HG03064 (cell line): ENCODE results near the gene PARP11.

Experiments
- ATAC-seq: cut with Tn5 transposase; IDR thresholded peaks from one replicate; pipeline ENCODE4 v1.9.1; 2021; ENCODE audit warnings: low read depth; ENCODE audit not compliant: unreplicated experiment

PARP11 gene

DNA sequence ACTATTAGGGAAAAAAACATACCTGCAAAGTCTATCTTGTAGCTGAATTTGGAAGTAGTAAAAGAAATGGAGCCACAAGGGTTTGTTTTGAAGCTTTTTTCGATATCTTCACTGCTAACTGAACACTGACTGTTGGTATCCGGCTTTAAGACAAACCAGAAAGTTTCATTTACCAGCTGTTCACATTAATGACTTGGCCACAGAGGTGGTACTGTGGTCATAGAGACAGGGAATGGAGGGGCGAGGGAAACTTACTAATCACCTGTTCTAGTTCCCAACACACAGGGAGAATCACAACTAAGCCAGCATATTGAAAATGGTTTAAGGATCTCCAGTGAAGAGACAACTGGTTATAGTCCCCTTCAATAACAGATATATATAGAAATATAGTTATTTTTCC, 44.3 kb downstream of the PARP11 start:
- no peak for ATAC-seq

- ATAC-seq = no peak
These were observed 45.7 kb downstream of the PARP11 start for GRCh38 chr12:3827301-3828000.

GRCh38 chr12:3821441-3821840, 51.8 kb downstream of the PARP11 start:
- no peak for ATAC-seq

DNA sequence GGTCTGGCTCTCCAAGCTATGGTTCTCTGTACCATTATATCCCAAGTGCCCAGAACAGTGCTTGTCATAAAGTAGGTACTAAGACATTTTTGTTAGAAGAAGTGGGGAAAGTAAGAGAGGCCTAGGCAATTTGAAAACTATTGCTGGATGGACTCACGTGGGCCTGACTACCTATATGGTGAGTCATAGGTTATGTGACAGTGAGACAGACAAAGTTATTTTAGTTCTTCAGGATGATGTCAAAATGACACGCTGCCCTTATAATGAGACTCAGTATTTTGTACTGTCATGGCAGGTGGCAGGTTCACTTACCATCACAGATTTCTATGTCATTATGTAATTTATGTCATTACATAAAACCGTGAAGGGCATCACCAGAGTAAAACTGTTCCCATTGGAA, 53.1 kb downstream of the PARP11 start:
- no peak for ATAC-seq

- no peak for ATAC-seq
These were observed 56.9 kb downstream of the PARP11 start for GRCh38 chr12:3816266-3816665.

- ATAC-seq = no peak
These were observed 58.0 kb downstream of the PARP11 start for GRCh38 chr12:3815094-3815766.

DNA sequence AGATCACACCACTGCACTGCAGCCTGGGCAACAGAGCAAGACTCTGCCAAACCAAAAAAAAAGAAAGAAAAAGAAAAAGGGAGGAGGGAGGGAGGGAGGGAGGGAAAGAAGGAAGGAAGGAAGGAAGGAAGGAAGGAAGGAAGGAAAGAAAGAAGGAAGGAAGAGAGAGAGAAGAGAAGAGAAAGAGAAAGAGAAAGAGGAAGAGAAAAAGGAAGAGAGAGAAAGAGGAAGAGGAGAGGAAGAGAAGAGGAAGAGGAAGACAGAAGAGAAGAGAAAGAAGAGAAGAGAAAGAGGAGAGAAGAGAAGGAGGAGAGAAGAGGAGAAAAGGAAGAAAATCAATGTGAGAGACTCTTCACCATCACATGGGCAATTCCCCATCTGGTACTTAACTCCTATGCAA, 62.7 kb downstream of the PARP11 start:
- no peak for ATAC-seq

- ATAC-seq = no peak
These were observed 63.2 kb downstream of the PARP11 start for GRCh38 chr12:3810016-3810370.

GRCh38 chr12:3809357-3810015, 63.7 kb downstream of the PARP11 start:
- ATAC-seq = no peak

DNA sequence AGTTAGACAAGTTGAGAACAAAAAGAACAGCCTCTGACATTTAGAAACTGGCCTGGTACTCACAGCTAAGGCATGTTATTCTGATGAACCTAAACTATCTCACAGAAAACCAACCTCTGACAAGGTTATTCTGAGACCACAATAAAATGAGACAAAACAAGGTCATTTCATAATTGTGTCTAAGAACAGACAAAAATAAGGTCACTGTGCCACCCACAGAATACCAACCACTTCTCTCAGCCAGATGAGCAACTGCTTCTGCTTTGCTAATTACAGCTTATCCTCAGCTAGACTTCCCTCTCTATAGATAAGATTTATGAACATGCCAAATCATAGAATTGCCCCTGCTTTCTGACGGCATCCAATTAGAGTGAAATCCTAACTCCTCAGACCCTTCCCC, 68.1 kb downstream of the PARP11 start:
- ATAC-seq = no peak

DNA sequence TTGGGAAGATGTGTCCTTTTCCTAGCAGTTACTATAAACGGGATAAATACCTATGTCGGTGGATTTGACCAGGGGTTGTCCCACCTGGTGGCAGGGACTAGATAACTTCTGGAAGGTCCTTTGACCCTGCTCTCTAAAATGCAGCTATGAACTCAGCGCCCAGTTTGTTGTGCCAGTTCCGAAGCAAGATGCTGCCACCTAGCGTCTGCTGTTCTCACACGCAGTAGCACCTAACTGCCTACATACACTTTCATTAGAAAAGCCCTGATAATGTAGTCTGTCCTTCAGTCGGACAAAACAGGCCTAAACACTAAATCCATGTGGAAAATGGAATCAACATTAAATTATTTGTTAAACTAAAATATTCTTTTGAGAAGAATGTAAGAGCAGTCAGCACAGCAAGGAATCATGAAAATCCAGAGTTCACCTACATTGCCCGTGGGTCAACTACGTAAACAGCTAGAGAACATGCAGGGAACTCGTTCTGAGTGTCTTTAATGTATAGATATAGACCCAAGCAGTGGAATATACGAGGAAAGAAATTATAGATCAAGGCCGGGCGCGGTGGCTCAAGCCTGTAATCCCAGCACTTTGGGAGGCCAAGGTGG, 69.2 kb downstream of the PARP11 start:
- no peak for ATAC-seq

DNA sequence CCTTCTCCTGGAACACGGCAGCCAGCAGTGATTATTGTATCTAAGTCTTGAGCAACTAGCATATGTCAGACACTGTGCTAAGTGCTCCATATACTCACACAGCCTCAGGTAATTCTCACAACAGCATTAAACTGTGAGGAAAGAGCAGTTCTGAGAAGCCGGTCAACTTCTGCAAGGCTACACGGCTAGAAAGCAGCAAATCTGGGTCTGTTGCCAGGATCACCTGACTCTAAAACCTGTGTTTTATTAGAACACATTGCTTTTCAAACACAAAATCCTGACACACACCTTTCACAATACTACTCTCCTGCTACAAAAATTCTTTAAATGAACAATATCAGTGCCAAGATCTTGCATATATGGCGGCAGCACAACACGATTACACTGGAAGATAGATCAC, 70.5 kb downstream of the PARP11 start:
- no peak for ATAC-seq

DNA sequence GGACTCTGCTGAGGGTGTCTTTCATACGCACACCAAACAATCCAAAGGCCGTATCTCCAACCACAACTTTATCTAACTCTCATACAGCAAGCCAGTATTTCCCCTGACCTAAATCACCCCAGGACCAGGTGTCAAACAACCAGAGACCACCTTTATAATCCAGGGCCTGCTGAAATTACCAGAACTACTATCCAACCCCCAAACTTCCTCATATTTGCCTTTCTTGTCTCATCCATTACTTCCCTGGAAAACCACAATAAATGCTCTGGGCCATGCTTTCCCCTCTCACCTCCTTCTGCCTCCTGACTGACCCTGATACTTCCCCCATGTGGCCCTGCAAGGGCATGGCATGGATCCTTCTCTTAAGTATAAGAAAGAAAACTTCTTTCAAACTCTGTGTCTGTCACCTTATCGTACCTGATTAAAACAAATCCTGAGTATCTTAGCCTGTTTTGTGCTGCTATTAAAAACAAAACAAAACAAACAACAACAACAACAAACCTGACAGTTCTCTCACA, 75.6 kb downstream of the PARP11 start:
- no peak for ATAC-seq

DNA sequence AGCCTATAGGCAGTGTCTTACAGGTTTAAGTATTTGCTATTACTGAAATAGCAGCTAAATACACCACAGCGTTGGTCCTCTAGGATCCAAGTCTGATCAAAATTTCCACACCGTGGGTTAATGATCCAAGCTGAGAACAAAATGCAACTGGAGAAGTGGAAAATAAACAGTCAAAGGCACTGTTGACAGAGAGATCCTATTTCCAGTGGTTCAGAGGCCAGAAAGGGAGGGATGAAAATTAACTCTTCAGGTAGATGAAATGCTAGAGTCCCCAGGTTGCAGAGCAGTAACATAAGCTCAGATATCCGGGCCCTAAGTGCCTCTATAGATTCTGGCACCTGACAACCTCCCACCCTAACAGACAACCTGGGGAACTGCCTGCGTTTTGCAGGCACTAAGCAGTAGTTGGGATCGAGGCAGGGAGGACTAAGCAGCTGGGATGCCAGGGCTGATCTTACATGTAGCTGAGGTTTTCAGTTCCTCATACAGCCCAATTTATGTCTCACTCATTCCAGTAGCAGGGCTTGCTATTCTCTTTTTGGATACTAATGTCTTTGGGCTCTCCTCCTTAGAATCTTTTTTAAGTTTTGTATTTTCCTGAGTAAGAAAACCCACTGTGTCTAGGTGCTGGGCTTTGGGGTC, 77.6 kb downstream of the PARP11 start:
- no peak for ATAC-seq

GRCh38 chr12:3795066-3795465, 78.1 kb downstream of the PARP11 start:
- ATAC-seq = no peak

- no peak for ATAC-seq
These were observed 80.4 kb downstream of the PARP11 start for GRCh38 chr12:3792623-3793288.

- no peak for ATAC-seq
These were observed 81.8 kb downstream of the PARP11 start for GRCh38 chr12:3791256-3791874.

DNA sequence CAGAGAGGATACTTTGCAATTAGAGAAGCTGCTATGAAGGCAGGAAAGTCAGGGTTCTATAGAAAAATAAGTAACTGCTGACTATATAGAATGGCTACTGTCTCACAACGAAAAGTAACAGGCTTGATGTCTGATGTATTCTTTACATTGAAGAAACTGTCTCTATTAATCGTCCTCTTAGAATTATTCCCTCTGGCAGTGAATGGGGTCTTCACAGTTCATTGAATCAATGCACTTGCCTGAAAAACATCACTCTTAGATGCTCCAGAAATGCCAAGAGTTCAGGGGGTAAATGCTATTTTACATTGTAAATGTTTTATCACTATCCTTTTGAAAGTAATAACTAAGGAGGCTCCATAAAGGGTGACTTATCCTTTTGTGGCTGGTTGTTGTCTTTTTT, 82.6 kb downstream of the PARP11 start:
- no peak for ATAC-seq

DNA sequence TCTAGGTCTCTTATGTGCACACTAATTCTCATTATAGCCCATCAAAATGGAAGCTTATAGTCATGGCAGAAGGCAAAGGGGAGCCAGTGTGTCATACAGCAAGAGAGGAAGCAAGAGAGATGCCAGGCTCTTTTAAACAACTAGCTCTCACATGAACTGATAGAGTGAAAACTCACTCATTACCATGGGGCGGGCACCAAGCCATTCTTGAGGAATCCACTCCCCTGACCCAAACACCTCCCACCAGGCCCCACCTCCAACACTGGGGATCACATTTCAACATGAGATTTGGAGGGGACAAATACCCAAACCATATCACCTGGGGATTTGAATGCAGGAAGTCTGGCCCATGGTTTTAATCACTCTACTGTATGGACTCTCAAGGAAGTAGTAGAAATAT, 83.4 kb downstream of the PARP11 start:
- no peak for ATAC-seq
